IPS DF 4.7 (cell line): ENCODE data around the gene BORCS5.
"Not testable (repeated sequence)": the region's sequence is repeated elsewhere in the genome, so short reads cannot be mapped to it uniquely, and the experiment has no call there.

Source experiments
- DNase-seq: peaks from one replicate; pipeline ENCODE4 v3.0.0-alpha.2; 2013; ENCODE audit warnings: low spot score; ENCODE audit errors: extremely low read depth

BORCS5 gene

DNA sequence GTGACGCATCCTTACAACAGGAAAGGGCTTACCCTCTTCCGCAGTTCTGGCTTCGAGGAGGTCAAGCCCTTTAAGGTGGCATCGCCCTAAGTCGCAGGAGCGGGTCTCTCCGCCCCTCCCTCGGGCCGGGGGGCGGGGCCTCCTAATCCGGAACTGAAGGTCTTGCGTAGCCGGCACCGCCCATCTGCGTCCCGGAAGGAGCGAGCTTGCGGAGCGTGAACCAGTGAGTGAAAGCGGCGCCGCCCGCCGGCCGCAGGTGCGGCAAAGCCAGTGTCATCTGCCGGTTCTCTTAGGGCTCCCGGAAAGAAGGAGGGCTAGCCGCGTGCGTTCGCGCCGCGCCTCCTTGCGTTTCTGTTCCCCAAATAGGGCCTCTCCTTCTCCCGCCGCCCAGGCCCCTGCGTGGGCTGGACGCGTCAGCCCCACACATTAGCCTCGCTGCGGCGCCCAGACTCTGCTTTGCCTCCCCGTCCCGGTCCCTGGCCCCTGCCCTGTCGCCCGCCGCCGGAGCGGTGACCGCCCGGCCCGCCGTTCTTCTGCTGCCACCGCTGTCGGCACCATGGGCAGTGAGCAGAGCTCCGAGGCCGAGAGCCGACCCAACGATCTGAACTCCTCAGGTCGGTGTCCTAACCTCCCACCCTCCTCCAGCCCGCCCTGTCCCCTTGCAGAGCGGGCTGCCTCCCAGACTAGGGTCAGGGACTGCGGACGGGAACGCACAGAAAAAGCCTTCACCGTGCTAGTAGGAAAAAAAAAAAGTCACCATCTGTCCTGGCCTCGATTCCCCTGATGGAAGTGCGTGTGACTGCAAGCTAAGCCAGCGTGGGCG is at the start of gene BORCS5:
TSS of gene BORCS5 (plus strand) at position 183 of the 823 bp plus-strand sequence. CDS start at position 557, 374 bp downstream.
- DNase-seq, result peak; percentile 96

DNA sequence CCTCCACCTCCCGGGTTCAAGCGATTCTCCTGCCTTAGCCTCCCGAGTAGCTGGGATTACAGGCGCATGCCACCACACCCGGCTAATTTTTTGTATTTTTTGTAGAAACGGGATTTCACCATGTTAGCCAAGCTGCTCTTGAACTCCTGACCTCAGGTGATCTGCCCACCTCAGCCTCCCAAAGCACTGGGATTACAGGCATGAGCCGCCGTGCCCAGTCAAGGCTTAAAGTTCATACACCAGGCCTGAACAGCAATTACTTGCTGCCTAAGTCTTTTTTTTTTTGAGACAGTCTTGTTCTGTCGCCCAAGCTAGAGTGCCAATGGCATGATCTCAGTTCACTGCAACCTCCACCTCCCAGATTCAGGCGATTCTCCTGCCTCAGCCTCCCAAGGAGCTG is 46.2 kb upstream of the BORCS5 start:
- DNase-seq, result not testable (repeated sequence)

DNA sequence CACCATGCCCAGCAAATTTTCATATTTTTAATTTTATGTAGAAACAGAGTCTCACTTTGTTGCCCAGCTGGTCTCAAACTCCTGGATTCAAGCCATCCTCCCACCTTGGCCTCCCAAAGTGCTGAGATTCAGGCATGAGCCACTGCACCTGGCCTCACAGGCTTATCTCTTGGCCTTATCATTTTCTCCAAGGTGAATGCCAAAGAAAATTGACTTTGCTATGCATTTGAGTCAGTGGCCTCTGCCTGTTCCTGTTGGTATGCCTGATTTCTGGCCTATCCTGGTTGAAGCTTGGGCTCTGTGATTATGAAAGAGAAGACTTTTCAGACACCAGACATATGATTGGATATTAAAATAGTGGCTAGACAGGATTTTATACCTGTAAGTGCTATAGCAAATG is 41.0 kb upstream of the BORCS5 start:
- no peak for DNase-seq

DNA sequence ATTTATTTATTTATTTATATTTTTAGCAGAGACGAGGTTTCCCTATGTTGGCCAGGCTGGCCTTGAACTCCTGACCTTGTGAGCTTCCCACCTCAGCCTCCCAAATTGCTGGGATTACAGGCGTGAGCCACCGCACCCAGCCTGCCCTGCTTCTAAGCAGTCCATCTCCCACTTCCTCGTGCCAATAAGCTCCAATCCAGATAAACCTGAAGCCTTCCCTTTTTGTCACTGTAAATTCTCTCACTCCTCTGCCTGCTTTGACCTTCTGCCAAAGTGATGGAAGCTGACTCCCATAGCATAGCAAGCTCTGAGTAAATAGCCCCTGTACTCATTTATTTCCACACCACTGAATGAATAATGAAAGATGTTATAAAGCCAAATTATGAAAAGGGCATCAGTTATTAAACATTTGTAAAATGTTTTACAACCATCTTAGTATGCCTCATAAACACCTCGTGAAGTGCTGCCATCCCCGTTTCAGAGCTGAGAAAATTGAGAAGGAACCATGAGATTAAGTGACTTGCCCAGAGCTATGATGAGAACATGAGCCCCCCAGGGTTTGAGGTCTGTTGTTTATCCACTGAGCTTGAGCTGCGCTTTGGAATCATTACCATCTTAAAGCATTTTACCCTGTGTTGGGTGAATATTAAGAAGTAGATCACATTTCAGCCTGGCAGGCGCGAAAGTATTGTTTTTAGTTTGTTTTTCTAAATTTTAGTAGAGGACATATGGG is 37.3 kb upstream of the BORCS5 start:
- no peak for DNase-seq

DNA sequence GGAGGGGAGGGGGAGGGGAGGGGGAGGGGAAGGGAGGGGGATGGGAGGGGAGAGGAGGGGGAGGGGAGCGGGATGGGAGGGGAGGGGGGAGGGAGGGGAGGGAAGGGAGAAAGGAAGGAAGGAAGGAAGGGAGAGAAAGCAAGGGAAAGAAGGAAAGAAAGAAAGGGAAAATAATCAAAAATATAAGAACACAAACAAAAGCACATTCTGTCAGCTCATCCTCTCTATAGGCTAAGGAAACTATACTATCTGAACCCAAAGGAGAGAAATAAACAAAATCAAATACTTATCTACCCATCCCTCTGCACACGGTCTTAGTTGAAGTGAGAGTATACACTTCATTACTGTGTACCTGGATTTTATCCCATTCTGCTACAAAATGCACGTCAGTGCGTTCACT is 33.8 kb upstream of the BORCS5 start:
- no peak for DNase-seq

DNA sequence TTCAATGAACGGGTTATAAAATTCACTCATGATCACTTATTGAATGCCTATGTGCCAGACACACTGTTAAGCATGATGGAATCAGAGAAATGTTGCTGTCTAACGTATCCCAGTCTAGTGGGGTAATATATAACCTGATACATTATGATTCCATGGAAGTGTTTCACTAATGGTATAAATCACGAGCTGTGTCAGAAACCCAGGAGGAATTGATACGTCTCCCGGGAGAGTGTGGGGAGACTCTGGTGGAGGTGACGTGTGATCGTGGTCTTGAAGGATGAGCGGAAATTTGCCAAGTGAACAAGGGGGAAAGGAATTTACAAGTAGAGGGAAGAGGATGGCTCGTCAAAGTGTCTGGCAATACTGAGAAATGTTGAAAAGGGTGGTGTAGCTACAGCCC is 33.3 kb upstream of the BORCS5 start:
- no peak for DNase-seq

DNA sequence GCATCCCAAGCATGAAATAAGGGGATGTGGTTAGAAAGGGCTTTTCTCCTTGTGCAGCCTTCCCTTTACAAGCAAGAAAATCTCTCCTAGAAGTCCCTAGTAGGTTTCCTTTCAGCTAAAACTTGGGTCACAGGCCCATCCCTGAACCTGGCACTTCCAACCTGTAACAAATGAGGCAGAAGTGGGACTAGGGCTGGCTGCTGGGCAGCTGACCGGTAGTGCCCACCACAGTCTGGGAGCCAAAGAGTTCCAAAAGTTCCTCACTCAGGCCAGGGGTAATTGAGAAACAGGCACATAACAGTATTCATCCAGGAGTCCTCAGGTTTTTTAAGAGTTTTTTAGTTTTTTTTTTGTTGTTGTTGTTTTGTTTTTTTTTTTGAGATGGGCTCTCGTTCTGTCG is 30.6 kb upstream of the BORCS5 start:
- DNase-seq, result no peak

DNA sequence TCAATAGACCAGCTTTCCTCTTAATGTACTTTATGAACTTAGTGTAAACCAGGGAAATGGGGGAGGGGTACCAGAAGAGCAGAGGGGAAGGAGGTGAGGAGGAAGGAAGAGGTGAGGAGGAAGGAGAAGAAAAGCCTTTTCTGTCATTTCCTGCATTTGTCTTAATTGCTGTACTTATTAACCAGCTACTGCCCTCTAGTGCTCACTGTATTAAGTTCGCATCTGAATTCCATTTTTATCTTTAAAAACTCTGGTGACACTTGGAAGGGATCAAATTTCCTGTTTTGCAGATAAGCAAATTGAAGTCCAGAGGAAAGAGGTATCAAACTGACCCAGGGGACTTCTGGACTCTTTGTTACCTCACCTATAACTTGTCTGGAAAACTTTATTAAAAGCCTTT is 29.1 kb upstream of the BORCS5 start:
- DNase-seq, result no peak

DNA sequence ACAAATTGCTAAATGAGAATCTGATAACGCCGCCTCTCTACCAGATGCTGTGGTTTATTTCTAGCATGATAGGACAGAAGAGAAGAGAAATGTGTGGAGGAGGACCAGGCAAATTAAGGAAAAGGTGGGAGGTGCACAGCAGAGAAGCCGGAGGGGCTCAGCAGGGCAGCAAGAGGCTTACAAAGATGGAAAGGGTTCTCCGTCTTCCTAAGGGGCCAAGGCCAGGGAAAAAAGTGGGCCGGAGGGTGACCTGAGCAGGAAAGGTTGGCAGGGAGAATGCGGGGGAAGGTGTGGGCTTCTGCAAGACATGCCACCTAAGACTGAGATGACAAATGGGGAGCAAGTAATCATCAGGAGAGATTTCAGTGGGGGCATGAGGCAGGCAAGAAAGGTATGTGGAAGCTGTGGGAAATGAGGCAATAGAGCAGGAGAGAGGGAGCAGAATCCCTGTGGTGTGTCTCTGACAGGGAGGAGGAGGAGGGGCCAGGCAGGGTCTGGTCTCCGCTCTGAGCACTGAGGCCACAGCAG is 25.6 kb upstream of the BORCS5 start:
- DNase-seq, result no peak

DNA sequence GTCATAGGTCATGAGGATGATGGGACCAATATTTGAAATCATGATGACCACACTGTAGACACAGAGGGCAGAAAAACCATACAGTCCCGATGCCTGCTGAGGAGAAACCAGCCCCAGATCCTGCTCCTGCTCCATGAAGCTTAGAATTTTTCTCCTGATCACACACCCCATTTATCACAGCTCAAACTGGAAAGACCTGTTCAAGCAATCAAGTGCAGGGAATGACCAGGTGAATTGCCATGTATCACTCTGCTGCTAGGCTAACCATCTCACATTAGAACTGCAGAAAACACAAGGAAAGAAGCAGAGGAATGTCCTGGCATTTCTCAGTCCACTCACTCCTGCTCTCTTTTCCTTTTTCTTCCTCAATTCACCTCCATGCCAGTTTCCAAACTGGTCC is 25.0 kb upstream of the BORCS5 start:
- DNase-seq, result no peak

DNA sequence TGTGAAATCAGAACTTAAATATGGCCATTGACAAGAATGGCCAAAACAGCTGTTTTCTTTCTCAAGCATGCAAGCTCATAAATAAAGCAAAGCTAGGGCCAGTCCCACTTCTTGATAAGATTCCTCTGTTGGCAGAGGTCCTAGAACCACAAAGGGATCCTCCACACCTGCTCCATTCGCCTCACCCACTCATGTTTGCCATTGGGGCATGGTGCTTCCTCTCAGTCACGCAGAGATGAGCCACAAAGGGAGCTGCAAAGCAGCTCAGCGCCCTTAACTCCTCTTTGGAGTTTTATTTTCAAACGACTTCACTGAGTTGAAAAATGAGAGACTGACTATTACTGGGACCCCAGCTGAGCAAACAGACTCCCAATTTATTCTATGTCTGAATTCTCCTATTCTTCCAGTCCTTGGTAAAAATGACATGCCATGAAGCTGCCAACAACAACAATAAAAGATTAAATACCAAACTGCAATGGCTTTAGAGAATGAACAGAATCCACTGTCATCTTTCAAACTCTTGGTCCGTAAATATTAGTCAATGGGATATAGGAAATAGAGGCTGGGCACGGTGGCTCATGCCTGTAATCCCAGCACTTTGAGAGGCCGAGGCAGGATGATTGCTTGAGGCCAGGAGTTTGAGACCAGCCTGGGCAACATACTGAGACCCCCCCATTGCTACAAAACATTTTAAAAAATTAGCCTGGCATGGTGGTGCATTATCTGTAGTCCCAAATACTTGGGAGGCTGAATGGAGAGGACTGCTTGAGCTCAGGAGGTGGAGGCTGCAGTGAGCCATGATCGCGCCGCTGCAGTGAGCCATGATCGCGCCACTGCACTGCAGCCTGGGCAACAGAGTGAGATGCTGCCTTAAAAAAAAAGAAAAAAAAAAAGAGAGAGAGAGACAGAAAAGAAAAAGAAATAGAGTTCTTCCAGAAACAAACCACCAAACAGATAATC is 23.2 kb upstream of the BORCS5 start:
- DNase-seq, result no peak

DNA sequence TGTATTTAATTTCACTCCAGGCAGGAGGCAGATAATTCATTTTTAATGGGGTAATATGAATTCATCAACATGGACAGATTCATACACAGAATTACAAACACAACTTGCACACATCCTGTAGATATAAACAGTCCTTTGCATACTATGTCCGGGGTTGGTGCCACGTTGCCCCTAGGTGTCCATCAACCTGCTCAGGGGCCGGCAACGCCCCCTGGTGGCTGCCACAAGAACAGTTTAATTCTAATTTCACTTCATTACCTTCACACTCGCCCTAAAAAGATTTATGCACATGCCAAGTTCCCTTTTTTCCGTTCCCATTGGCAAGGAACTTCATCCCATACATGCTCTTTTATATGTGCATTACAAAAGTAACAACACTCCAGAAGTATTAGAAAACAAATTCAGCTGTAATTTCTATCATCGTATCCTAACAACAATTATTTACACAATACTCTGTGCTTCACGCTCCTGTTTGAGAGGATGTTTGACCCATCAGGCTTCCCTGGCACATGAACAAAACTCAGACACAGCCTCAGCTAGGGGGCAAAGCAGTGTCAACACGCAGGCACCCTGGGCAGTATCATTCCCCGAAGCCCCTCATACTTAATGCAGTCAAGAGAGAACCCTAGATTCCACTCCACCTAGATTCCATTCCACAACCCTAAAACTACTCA is 22.4 kb upstream of the BORCS5 start:
- DNase-seq, result no peak

DNA sequence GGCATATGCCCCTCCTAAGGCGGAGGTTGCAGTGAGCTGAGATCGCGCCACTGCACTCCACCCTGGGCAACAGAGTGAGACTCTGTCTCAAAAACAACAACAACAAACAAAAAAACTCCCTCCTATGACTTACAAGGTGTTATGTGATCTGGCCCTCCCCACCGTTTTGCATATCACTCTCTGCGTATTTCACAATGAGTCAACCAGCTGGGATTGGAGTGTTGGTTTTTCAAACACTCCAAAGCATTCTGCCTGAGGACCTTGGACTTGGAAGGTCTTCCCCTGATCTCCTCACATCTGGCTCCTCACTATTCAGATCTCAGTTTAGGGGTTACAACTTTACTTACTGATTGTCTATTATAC is 20.8 kb upstream of the BORCS5 start:
- DNase-seq, result no peak

DNA sequence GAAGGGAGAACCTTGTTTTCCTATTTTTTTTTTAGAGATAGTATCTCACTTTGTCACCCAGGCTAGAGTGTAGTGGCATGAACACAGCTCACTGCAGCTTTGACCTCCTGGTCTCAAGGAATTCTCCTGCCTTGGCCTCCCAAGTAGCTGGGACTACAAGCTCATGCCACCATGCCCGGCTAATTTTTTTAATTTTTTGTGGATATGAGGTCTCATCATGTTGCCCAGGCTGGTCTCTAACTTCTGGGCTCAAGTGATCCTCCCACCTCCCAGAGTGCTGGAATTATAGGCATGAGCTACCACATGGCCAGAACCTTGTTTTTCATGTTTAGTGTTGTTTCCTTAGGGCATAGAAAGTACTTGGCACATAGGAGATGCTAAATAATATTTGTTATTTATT is 20.4 kb upstream of the BORCS5 start:
- DNase-seq, result no peak

DNA sequence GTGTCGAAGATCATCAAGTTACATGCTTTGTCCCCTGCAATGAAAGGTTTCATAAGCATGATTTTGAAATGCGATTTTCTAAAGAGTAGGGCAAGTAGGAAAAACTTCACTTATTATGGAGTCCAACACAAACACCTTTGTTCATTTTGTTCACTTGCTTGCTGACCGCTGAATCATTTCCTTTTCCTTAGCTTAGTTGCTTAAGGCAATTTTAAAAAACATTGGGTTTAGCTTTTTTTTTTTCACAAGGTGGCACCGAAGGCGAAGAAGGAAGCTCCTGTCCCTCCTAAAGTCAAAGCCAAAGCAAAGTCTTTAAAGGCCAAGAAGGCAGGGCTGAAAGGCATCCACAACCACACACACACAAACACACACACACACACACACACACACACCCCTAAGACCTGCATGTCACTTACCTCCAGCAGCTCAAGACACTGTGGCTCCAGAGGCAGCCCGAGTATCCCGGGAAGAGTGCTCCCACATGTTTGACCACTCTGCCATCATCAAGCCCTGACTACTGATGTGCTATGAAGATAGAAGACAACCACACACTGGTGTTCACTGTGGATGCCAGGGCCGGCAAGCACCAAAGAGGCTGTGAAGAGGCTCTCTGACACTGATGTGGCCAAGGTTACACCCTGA is 18.2 kb upstream of the BORCS5 start:
- no peak for DNase-seq

DNA sequence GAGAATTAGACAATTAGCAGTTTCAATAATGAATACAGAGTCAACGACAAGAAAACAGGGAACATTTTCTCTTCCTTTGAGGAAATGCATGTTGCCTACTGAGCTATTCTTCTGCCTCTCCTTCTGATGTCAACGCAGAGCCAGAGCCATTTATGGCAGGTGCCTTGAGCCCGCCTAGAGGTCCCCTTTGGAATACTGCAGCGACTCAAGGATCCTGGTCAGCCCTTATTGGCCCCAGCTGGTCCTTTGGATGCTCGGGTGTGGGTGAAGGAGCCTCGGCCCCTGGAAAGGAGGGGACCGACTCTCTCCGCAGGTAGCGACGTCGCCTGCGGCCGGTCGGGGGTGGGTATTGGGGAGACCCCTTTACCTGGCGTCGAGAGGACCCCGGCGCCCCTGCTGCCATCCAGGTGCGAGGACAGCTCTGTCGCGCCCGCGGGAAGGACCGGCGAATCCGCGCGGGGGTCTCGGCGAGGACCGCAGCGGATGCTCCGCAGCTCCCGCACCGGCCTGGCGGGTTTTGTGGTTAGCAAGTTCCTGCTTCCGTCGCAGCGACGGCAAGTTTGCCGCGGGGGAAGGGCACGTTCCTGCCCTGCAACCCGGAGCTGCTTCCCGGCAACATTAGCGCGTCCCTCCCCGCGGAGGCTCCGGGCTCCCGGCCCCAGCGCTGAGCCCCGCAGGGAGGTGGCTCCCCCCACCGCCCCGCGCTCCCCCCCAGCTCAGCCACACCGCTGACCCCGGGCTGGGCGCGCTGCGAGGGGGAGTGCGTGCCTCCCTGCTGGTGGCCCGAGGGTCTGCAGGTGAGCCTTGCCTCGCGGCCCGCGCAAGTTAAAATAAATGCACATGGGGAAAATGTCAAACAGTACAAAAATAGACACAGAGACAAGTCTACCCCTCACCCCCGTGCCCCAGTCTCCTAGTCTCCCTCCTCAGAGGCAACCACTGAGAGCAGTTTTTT is 6.9 kb upstream of the BORCS5 start, which contains the start of gene MANSC1:
TSS of gene MANSC1 (minus strand) at position 532 of the 955 bp plus-strand sequence. CDS start 6,928 bp downstream, outside the sequence.
- DNase-seq, result no peak

DNA sequence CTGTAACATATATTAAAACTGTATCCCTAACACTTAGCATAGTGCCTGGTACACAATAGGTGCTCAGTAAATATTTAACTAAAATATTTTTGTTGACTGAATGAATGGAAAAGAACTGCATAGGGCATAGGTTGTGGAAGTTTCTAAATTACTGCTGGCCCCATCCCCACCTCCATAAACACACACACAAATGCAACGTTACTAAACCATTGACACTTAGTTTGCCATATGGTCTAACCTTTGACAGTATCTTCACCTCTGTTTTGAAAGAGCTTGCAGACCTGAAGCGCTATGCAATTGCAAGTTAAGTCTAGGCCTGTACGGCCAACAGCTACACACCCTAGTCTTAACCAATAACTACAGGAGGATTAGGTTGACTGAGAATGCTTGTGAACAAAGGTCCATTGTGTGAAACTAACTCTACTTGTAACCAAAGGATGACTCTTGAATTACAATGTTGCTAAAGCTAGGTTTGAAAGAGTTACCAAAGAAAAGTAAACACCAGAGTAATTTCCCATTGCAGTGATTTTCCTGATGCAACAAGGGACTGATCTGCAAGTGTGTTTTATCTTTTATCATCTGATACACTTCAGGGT is 5.9 kb upstream of the BORCS5 start:
- no peak for DNase-seq

DNA sequence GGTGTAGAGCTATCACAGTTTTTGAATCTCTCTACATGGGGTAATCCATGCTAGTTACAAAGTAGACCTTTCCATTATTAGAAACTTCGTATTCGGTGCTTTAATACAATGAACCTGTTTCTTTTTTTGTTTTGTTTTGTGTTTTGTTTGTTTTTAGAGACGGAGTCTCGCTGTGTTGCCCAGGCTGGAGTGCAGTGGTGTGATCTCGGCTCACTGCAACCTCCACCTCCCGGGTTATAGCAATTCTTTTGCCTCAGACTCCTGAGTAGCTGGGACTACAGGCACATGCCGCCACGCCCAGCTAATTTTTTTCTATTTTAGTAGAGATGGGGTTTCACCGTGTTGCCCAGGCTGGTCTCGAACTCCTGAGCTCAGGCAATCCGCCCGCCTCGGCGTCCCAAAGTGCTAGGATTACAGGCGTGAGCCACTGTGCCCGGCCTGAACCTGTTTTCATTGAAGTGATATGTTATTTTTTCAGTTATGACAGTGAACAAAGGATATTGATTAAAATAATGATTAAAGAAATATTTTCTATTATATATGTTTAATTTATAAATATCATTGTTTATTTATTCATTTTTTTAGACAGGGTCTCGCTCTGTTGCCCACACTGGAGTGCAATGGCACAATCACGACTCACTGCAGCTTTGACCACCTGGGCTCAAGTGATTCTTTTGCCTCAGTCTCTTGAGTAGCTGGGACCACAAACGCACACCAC is 5.3 kb upstream of the BORCS5 start:
- DNase-seq, result not testable (repeated sequence)
